Fibroblast of lung (primary cell): ENCODE measurements around the gene STK11. TPM values are rescaled to one million over a fixed set of nuclear protein-coding genes. Genes with fewer than 3 reads are reported as not detected.

ENCODE experiments used
- DNase-seq, 2 donors: peaks; one replicate each; pipeline versions ENCODE4 v3.0.0 to v3.0.0-alpha.2; 2010; ENCODE audit warnings: low read depth in 2 of 2
- H2AFZ ChIP-seq: 2 replicates; pipeline ENCODE4 v1.5.1; 2012; ENCODE audit warnings: low read length, control low read depth, inconsistent platforms
- H3K27ac ChIP-seq: 2 replicates; pipeline ENCODE4 v1.5.1; 2011; ENCODE audit warnings: low read length, control low read depth; ENCODE audit not compliant: insufficient read depth
- H3K27me3 ChIP-seq: 2 replicates; pipeline ENCODE4 v1.5.1; 2011; ENCODE audit warnings: mild to moderate bottlenecking, low read length; ENCODE audit not compliant: control insufficient read depth, insufficient read depth
- H3K36me3 ChIP-seq: 2 replicates; pipeline ENCODE4 v1.5.1; 2011; ENCODE audit warnings: low read length; ENCODE audit not compliant: control insufficient read depth, insufficient read depth
- H3K4me1 ChIP-seq: 2 replicates; pipeline ENCODE4 v1.5.1; 2011; ENCODE audit warnings: low read length; ENCODE audit not compliant: control insufficient read depth, insufficient read depth; ENCODE audit errors: extremely low read depth
- H3K4me2 ChIP-seq: 2 replicates; pipeline ENCODE4 v1.5.1; 2011; ENCODE audit warnings: low read length, control low read depth; ENCODE audit not compliant: insufficient read depth; ENCODE audit errors: extremely low read depth
- H3K4me3 ChIP-seq, 4 experiments: fragments of 200-600 bp in 1 of 4; sonication (generic) in 1 of 4; replicated peaks in 1 of 4; 2 replicates each; pipeline ENCODE4 v1.5.1; 2011 to 2016; ENCODE audit warnings: low read length in 4 of 4, low read depth in 3 of 4, mild to moderate bottlenecking in 3 of 4, control low read depth in 2 of 4, inconsistent platforms in 1 of 4, mixed read lengths in 1 of 4; ENCODE audit not compliant: insufficient read depth in 1 of 4; ENCODE audit errors: control extremely low read depth in 1 of 4
- H3K79me2 ChIP-seq: 2 replicates; pipeline ENCODE4 v1.5.1; 2012; ENCODE audit warnings: mild to moderate bottlenecking, low read length, inconsistent platforms; ENCODE audit not compliant: control insufficient read depth, insufficient read depth
- H3K9ac ChIP-seq: 2 replicates; pipeline ENCODE4 v1.5.1; 2011; ENCODE audit warnings: mild to moderate bottlenecking, low read length, control low read depth; ENCODE audit not compliant: insufficient read depth
- H3K9me3 ChIP-seq: 2 replicates; pipeline ENCODE4 v1.5.1; 2012; ENCODE audit warnings: low read depth, low read length; ENCODE audit not compliant: control insufficient read depth, insufficient read depth
- H4K20me1 ChIP-seq: 2 replicates; pipeline ENCODE4 v1.5.1; 2011; ENCODE audit warnings: low read length; ENCODE audit not compliant: control insufficient read depth, insufficient read depth; ENCODE audit errors: extremely low read depth
- CTCF ChIP-seq, 2 donors: IDR thresholded peaks in 1 of 2; conservative IDR thresholded peaks in 1 of 2; 1 replicate in 1 of 2; 2 replicates in 1 of 2; pipeline ENCODE4 v1.5.1; 2011 to 2012; ENCODE audit warnings: low read length in 2 of 2, control low read depth in 1 of 2, inconsistent platforms in 1 of 2, low read depth in 1 of 2, mild to moderate bottlenecking in 1 of 2
- EZH2 ChIP-seq: IDR thresholded peaks from 2 replicates; pipeline ENCODE4 v1.5.1; 2012; ENCODE audit warnings: low read length, control low read depth, mild to moderate bottlenecking; ENCODE audit errors: missing control alignments
- polyA plus RNA-seq, 2 donors: library from polyadenylated mRNA; depleted of rRNA in 1 of 2; stranded (reverse) in 1 of 2; unstranded in 1 of 2; fragments of >200 nt; gene quantifications; 2 replicates each; pipeline ENCODE4 v1.2.1, GENCODE V29; 2011 to 2012; ENCODE audit warnings: missing spikeins in 1 of 2
- total RNA-seq: library from RNA; depleted of rRNA; stranded (reverse); fragments of >200 nt; gene quantifications from 2 replicates; pipeline ENCODE4 v1.2.1, GENCODE V29; 2014

The STK11 gene
- total and polyA plus RNA-seq, 2 donors (not counting 1 experiment from before 2014, with no cell fraction given): 23.7 to 96.6 TPM

DNA sequence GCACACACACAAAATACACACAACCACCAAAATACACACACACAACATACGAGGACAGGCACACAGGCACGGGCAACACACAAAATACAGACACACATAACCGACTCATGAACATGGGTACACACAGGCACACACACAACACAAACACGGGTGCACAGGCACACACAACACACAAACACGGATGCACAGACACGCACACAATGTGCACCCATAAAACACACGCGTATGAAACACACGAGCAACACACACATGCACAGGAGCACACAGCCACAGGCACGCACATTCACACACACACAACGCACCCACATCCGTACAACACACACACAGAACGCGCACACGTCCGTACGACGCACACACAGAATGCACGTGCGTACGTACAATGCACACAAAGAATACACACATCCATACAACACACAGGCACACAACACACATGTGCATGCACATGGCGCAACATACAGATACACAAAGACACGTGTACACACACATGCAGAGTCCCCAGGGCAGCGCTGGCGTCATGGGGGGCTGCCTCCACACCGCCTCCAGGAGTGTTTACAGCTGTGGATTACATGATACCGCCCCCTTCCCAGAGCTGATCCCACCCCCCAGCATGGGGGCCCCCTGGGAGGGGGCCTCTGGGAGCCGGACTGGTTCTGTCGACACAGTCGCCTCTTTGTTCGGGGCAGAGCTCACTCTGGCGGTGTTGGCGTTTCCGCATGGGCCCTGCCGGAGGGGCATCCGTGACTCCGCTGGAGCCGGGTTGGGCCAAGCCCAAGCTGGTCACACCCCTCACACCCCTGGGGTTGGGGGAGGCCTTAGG is 34.4 kb upstream of the STK11 start:
- Histone ChIP-seq H2AFZ (no peak overlapping the region), H3K79me2 (peaks cover 75% of the 10 kb centered on the region), H3K27ac (peak overlapping the region; percentile 97), H3K4me3 (peak overlapping the region; percentile 6 to 92 (median 60)), H3K9ac (no peak overlapping the region), H3K9me3 (no peaks in the 10 kb centered on the region), H3K36me3 (peaks cover 22% of the 10 kb centered on the region), H4K20me1 (no peaks in the 10 kb centered on the region), H3K4me1 (peaks cover 27% of the 10 kb centered on the region), H3K27me3 (no peaks in the 10 kb centered on the region), H3K4me2 (peak overlapping the region; percentile 95)
- TF ChIP-seq CTCF (conservative IDR thresholded peaks at IDR 0.05 in 1 of 2, IDR thresholded peaks at IDR 0.05 in 1 of 2; ENCODE audit: low read depth in 1 of 2, low read length in 2 of 2) (no peak), EZH2 (no peak)
- DNase-seq: peak in 1 of 2 donors; percentile 42

DNA sequence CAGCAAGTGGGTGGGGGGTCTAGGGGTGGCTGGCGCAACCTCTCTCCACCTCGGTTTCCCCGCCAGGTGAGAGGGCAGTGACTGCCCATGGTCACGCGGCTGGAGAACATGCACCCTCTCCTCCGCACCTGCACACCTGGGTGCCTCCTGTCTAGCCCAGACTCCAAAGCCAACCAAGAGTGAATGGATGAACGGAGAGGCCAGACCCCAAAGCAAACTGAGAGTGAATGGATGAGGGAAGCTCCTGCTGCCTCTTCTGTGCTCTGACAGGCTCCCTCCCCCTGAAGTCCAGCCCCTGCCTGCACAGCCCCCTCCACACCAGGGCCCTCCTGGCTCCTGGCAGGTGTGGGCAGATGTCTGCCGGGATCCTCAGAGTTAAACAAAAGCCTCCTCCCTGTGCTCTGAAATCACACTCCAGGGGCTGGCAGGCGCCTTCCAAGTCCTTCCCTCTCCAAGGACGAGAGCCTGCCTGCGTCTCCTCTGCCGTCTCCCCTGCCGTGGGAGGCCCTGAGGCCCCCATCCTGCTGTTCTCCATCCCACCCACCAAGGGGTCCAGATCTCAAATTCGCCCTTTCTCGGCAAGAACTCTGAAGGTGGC is 33.7 kb upstream of the STK11 start:
- Histone ChIP-seq H3K36me3 (peaks cover 19% of the 10 kb centered on the region), H3K4me1 (peaks cover 28% of the 10 kb centered on the region), H4K20me1 (no peaks in the 10 kb centered on the region), H3K9me3 (no peaks in the 10 kb centered on the region), H3K27ac (peak overlapping the region; percentile 91), H3K79me2 (peaks cover 68% of the 10 kb centered on the region), H3K27me3 (no peaks in the 10 kb centered on the region), H3K4me2 (peak overlapping the region; percentile 95), H2AFZ (no peak overlapping the region), H3K4me3 (peak overlapping the region; percentile 47 to 92 (median 88)), H3K9ac (peak overlapping the region; percentile 92)
- TF ChIP-seq EZH2 (no peak), CTCF (conservative IDR thresholded peaks at IDR 0.05 in 1 of 2, IDR thresholded peaks at IDR 0.05 in 1 of 2; ENCODE audit: low read depth in 1 of 2, low read length in 2 of 2) (no peak)
- no peak for DNase-seq

GRCh38 chr19:1172353-1173158 is 33.0 kb upstream of the STK11 start:
- Histone ChIP-seq H2AFZ (no peak overlapping the region), H3K4me1 (peaks cover 34% of the 10 kb centered on the region)

More at GRCh38 chr19:1172353-1173158, 33.0 kb upstream of the STK11 start:
- no peaks in the 10 kb centered on the region for H4K20me1 ChIP-seq
- peak overlapping the region; percentile 81 to 92 (median 88) for H3K4me3 ChIP-seq
- TF ChIP-seq CTCF (conservative IDR thresholded peaks at IDR 0.05 in 1 of 2, IDR thresholded peaks at IDR 0.05 in 1 of 2; ENCODE audit: low read depth in 1 of 2, low read length in 2 of 2) (no peak), EZH2 (no peak)
- H3K79me2 ChIP-seq: peaks cover 61% of the 10 kb centered on the region
- H3K9me3 ChIP-seq: no peaks in the 10 kb centered on the region
- peak; percentile 54 to 63 for DNase-seq
- peak overlapping the region; percentile 92 for H3K9ac ChIP-seq
- H3K4me2 ChIP-seq: peak overlapping the region; percentile 95
- no peaks in the 10 kb centered on the region for H3K27me3 ChIP-seq
- H3K36me3 ChIP-seq: peaks cover 13% of the 10 kb centered on the region
- H3K27ac ChIP-seq: peak overlapping the region; percentile 91
